Glomerular endothelial cell (primary cell): ENCODE results near the gene SYDE1. TPM values are rescaled to one million over a fixed set of nuclear protein-coding genes. Genes with fewer than 3 reads are reported as not detected.

Experiments
- DNase-seq: peaks from one replicate; pipeline ENCODE4 v3.0.0-alpha.2; 2011; ENCODE audit warnings: low read depth, low spot score; ENCODE audit errors: extremely low read depth
- total RNA-seq: library from RNA; depleted of rRNA; stranded (reverse); fragments of >200 nt; gene quantifications from 2 replicates; pipeline ENCODE4 v1.2.3, GENCODE V29; 2015

SYDE1 gene
- total RNA-seq, 1 donor from 2014 or later, result 54.2 TPM

- DNase-seq, result no peak
Measured at GRCh38 chr19:15123900-15124299, 16.7 kb downstream of the SYDE1 start.

- no peak for DNase-seq
Measured at GRCh38 chr19:15124572-15125231, 17.5 kb downstream of the SYDE1 start.

GRCh38 chr19:15125232-15126067, 18.2 kb downstream of the SYDE1 start:
- peak; percentile 82 for DNase-seq

- DNase-seq, result no peak
Measured at GRCh38 chr19:15126131-15126910, 19.1 kb downstream of the SYDE1 start.

- no peak for DNase-seq
Measured at GRCh38 chr19:15128162-15128770, 21.1 kb downstream of the SYDE1 start.

- DNase-seq, result no peak
Measured at GRCh38 chr19:15129856-15130585, 22.8 kb downstream of the SYDE1 start.

GRCh38 chr19:15136234-15136954, 29.2 kb downstream of the SYDE1 start:
- DNase-seq, result no peak

- DNase-seq, result no peak
Measured at GRCh38 chr19:15137777-15138176, 30.6 kb downstream of the SYDE1 start.

GRCh38 chr19:15138427-15138826, 31.2 kb downstream of the SYDE1 start:
- DNase-seq, result no peak

- no peak for DNase-seq
Measured at GRCh38 chr19:15141143-15141542, 33.9 kb downstream of the SYDE1 start.

GRCh38 chr19:15142313-15142712, 35.1 kb downstream of the SYDE1 start:
- DNase-seq, result no peak

GRCh38 chr19:15144046-15144646, 36.9 kb downstream of the SYDE1 start:
- DNase-seq, result no peak

GRCh38 chr19:15147090-15147489, 39.9 kb downstream of the SYDE1 start:
- no peak for DNase-seq

- no peak for DNase-seq
Measured at GRCh38 chr19:15149737-15150136, 42.5 kb downstream of the SYDE1 start.

GRCh38 chr19:15154002-15154612, 46.9 kb downstream of the SYDE1 start:
- DNase-seq, result no peak

- DNase-seq, result no peak
Measured at GRCh38 chr19:15155296-15155695, 48.1 kb downstream of the SYDE1 start.

- no peak for DNase-seq
Measured at GRCh38 chr19:15156391-15156790, 49.2 kb downstream of the SYDE1 start.

- no peak for DNase-seq
Measured at GRCh38 chr19:15159251-15159650, 52.0 kb downstream of the SYDE1 start.
